K562 (cell line): ENCODE results near the gene NCOA3. TPM values are rescaled to one million over a fixed set of nuclear protein-coding genes. Genes with fewer than 3 reads are reported as not detected.
A peak's percentile ranks its signal among the peaks of the same experiment; 100 is the strongest.

Experiments used
- ATAC-seq: fragments of 200-7000 bp; cut with Tn5 transposase; 3 replicates; pipeline ENCODE4 v1.9.1; 2020; ENCODE audit warnings: moderate library complexity
- BruUV-seq: library from RNA; stranded (reverse); fragments of 400-500 nt; replicated peaks from 2 replicates; lab custom pipeline; 2021; lab: Mats Ljungman, UMichigan
- CTCF ChIA-PET: fragments of 300-600 bp; formaldehyde crosslinking; extraction: SDS; loops from one replicate; lab custom pipeline; 2021; ENCODE audit warnings: low intra/inter-chr PET ratio; lab: Yijun Ruan, JAX
- POLR2A ChIA-PET: fragments of 300-600, 350-650 bp; sonication (Branson Sonifier 250); formaldehyde crosslinking; extraction: SDS; loops from one replicate; lab custom pipeline; 2021; ENCODE audit warnings: antibody characterized with exemption, inconsistent platforms; lab: Yijun Ruan, JAX
- DNase-seq, 4 experiments: peaks; one replicate each; pipeline versions ENCODE4 v3.0.0 to v3.0.0-alpha.2; 2011 to 2018; ENCODE audit warnings: low spot score in 3 of 4, mixed read lengths in 3 of 4; ENCODE audit errors: extremely low read depth in 1 of 4
- FAIRE-seq: peaks from 2 replicates; lab custom pipeline; 2011; peaks lifted over from hg19 to GRCh38; lab: Jason Lieb, UNC
- H2AFZ ChIP-seq: 2 replicates; pipeline ENCODE4 v1.6.0; 2011; ENCODE audit warnings: low read depth, low read length, control low read depth, inconsistent platforms
- H3K27ac ChIP-seq: fragments of 200-600 bp; 3 replicates; pipeline ENCODE4 v1.8.0; 2011; ENCODE audit warnings: low read depth, mild to moderate bottlenecking, control low read depth, inconsistent platforms, low read length, moderate library complexity, mixed read lengths; ENCODE audit errors: extremely low read depth
- H3K27me3 ChIP-seq, 2 experiments: fragments of 300-600 bp in 1 of 2; 2 replicates in 1 of 2; 3 replicates in 1 of 2; pipeline versions ENCODE4 v1.6.0 to v1.8.0; 2011; ENCODE audit warnings: inconsistent platforms in 2 of 2, low read length in 2 of 2, mild to moderate bottlenecking in 1 of 2, mixed read lengths in 1 of 2, moderate library complexity in 1 of 2; ENCODE audit not compliant: control insufficient read depth in 2 of 2, insufficient read depth in 2 of 2
- H3K36me3 ChIP-seq: fragments of 300-600 bp; 3 replicates; pipeline ENCODE4 v1.8.0; 2011; ENCODE audit warnings: mild to moderate bottlenecking, low read length, inconsistent platforms; ENCODE audit not compliant: control insufficient read depth, insufficient read depth
- H3K4me1 ChIP-seq, 2 experiments: fragments of 200-600 bp in 1 of 2; replicated peaks in 1 of 2; 2 replicates in 1 of 2; 3 replicates in 1 of 2; pipeline versions ENCODE4 v1.5.1 to v1.8.0; 2011; ENCODE audit warnings: inconsistent platforms in 2 of 2, low read length in 2 of 2, mild to moderate bottlenecking in 1 of 2, mixed read lengths in 1 of 2, moderate library complexity in 1 of 2; ENCODE audit not compliant: control insufficient read depth in 2 of 2, insufficient read depth in 2 of 2
- H3K4me2 ChIP-seq: 2 replicates; pipeline ENCODE4 v1.6.1; 2011; ENCODE audit warnings: low read length, control low read depth, inconsistent platforms, mixed read lengths; ENCODE audit not compliant: insufficient read depth
- H3K4me3 ChIP-seq: fragments of 200-600 bp; sonication (generic), shearing (Covaris generic); 2 replicates; pipeline ENCODE4 v1.5.1; 2016; ENCODE audit warnings: control low read depth, inconsistent platforms
- H3K79me2 ChIP-seq: fragments of 200-600 bp; 3 replicates; pipeline ENCODE4 v1.8.0; 2011; ENCODE audit warnings: low read length, inconsistent platforms; ENCODE audit not compliant: control insufficient read depth, insufficient read depth
- H3K9ac ChIP-seq, 2 experiments: 2 replicates each; pipeline versions ENCODE4 v1.6.0 to v1.6.1; 2011; ENCODE audit warnings: low read depth in 2 of 2, low read length in 2 of 2, control low read depth in 1 of 2, inconsistent platforms in 1 of 2, mild to moderate bottlenecking in 1 of 2, mixed read lengths in 1 of 2; ENCODE audit not compliant: insufficient read depth in 1 of 2
- H3K9me1 ChIP-seq: one replicate; pipeline ENCODE4 v1.6.0; 2011; ENCODE audit warnings: inconsistent platforms, mild to moderate bottlenecking, low read length, moderate library complexity; ENCODE audit not compliant: control insufficient read depth, insufficient read depth
- H3K9me3 ChIP-seq: replicated peaks from 2 replicates; pipeline ENCODE4 v1.5.1; 2011; ENCODE audit warnings: low read depth, low read length, inconsistent platforms; ENCODE audit not compliant: control insufficient read depth, insufficient read depth
- H4K20me1 ChIP-seq: replicated peaks from 2 replicates; pipeline ENCODE4 v1.6.1; 2011; ENCODE audit warnings: low read length, inconsistent platforms, mixed read lengths; ENCODE audit not compliant: control insufficient read depth, insufficient read depth
- ARID3A ChIP-seq: IDR thresholded peaks from 2 replicates; pipeline ENCODE4 v1.6.1; 2012; ENCODE audit warnings: low read depth, low read length, improper control_type of control experiment, borderline replicate concordance
- CREM ChIP-seq: IDR thresholded peaks from 2 replicates; pipeline ENCODE4 v1.6.1; 2014; ENCODE audit warnings: antibody characterized with exemption, low read depth
- E4F1 ChIP-seq: fragments of 250-450 bp; sonication (Bioruptor Pico); IDR thresholded peaks from 2 replicates; pipeline ENCODE4 v1.5.0; 2021; ENCODE audit warnings: mild to moderate bottlenecking, borderline replicate concordance
- EP300 ChIP-seq: IDR thresholded peaks from 2 replicates; pipeline ENCODE4 v1.6.1; 2012; ENCODE audit warnings: low read length, improper control_type of control experiment
- GABPA ChIP-seq: fragments of 200-800 bp; sonication (Bioruptor generic); conservative IDR thresholded peaks from 2 replicates; pipeline ENCODE4 v1.6.1; 2016; ENCODE audit warnings: low read depth, missing genetic modification characterization, missing compliant biosample characterization
- KDM2B ChIP-seq: fragments of 250-450 bp; sonication (Bioruptor Pico); IDR thresholded peaks from 2 replicates; pipeline ENCODE4 v1.8.0; 2021; ENCODE audit warnings: mild to moderate bottlenecking, moderate library complexity
- POLR2B ChIP-seq: fragments of 450-650 bp; IDR thresholded peaks from 2 replicates; pipeline ENCODE4 v1.6.1; 2018; ENCODE audit warnings: low read depth; ENCODE audit not compliant: partially characterized antibody
- YY1 ChIP-seq, 3 experiments: IDR thresholded peaks; 2 replicates each; pipeline ENCODE4 v1.6.1; 2011; ENCODE audit warnings: low read length in 2 of 3, mild to moderate bottlenecking in 2 of 3, moderate library complexity in 2 of 3, borderline replicate concordance in 1 of 3, control low read depth in 1 of 3, low read depth in 1 of 3; ENCODE audit not compliant: insufficient read depth in 3 of 3, insufficient replicate concordance in 2 of 3, control insufficient read depth in 1 of 3, insufficient read length in 1 of 3; ENCODE audit errors: extremely low read depth in 1 of 3
- ZBTB11 ChIP-seq, 3 experiments: fragments of 200-800 bp in 1 of 3; fragments of 250-450 bp in 1 of 3; fragments of 450-650 bp in 1 of 3; sonication (Bioruptor Pico) in 1 of 3; sonication (Bioruptor generic) in 1 of 3; formaldehyde crosslinking in 1 of 3; IDR thresholded peaks; 2 replicates each; pipeline versions ENCODE4 v1.6.1 to v1.8.0; 2016 to 2022; ENCODE audit warnings: mild to moderate bottlenecking in 2 of 3, missing genetic modification characterization in 2 of 3, missing compliant biosample characterization in 1 of 3, moderate library complexity in 1 of 3
- ZNF197 ChIP-seq: fragments of 200-800 bp; sonication (Bioruptor generic); IDR thresholded peaks from 2 replicates; pipeline ENCODE4 v1.6.1; 2016; ENCODE audit warnings: low read depth, missing genetic modification characterization, missing compliant biosample characterization
- WGBS: fragments of 100-300 bp; shearing (Covaris generic); methylation state at CpG from one replicate; pipeline ENCODE4 v1.1.6; 2016; ENCODE audit warnings: low coverage, mixed read lengths; ENCODE audit not compliant: insufficient coverage; ENCODE audit errors: missing lambda C conversion rate; 5-methylcytosine and 5-hydroxymethylcytosine counted together
- in situ Hi-C: fragments of 300-500 bp; cut with MboI; formaldehyde crosslinking; loops from 4 replicates; pipeline ENCODE4 v1.15.0; 2018; ENCODE audit warnings: inconsistent platforms, mixed read lengths
- intact Hi-C: fragments of 100-400 bp; cut with micrococcal nuclease; formaldehyde crosslinking; loops from 2 replicates; pipeline ENCODE4 v1.14.2; 2022
- polyA plus RNA-seq, 8 experiments: library from polyadenylated mRNA; depleted of rRNA in 4 of 8; stranded (reverse) in 5 of 8; unstranded in 3 of 8; fragments of >200 nt; fragmentation: Nextera tagmentation in 2 of 8; fragmentation: Illumina TruSeq in 1 of 8; extraction: Ambion mirVana in 2 of 8; extraction: Trizol in 1 of 8; gene quantifications; 2 replicates each; pipeline versions ENCODE4 v1.2.1 to v1.2.3, GENCODE V29; 2011 to 2014; ENCODE audit warnings: inconsistent platforms in 1 of 8, missing spikeins in 1 of 8
- total RNA-seq, 7 experiments: library from RNA; depleted of rRNA in 6 of 7; stranded (reverse); fragments of >200 nt in 6 of 7; fragmentation: Illumina TruSeq in 2 of 7; extraction: Trizol in 2 of 7; gene quantifications; 2 replicates each; pipeline versions ENCODE4 v1.2.1 to v1.2.3, GENCODE V29; 2011 to 2021; ENCODE audit warnings: low replicate concordance in 1 of 7

The NCOA3 gene
- total and polyA plus RNA-seq, 9 of the 15 experiments (the other 6 are each of a cell fraction or from before 2014, with no cell fraction given) = 3.2 to 24.3 (median 14.4) TPM

GRCh38 chr20:47574616-47575364, 73.1 kb downstream of the NCOA3 start:
- H3K4me3 ChIP-seq = no peak overlapping the region
- H3K79me2 ChIP-seq = peaks cover 62% of the 10 kb centered on the region
- FAIRE-seq = no peak
- H3K9me3 ChIP-seq = no peaks in the 10 kb centered on the region
- DNase-seq = peak in 2 of 4 experiments; percentile 27 to 57
- H3K27me3 ChIP-seq = no peaks in the 10 kb centered on the region
- H3K9me1 ChIP-seq = no peaks in the 10 kb centered on the region
- peak overlapping the region; percentile 11 for H2AFZ ChIP-seq
- POLR2A ChIA-PET = interaction anchor here (0.6 to 1.3 kb wide), 3 partner anchors 9 to 161 kb away, joined by 3 to 9 read pairs (median 3); no protein-coding TSS in a partner anchor
- no TSS peak for BruUV-seq
- no peaks in the 10 kb centered on the region for H4K20me1 ChIP-seq
- in situ Hi-C loops = no loop called here
- CTCF ChIA-PET = no interaction called here
- peak overlapping the region in 1 of 2 experiments; percentile 67; a peak in 1 of 4 replicates for H3K9ac ChIP-seq
- peak overlapping the region; percentile 83; the same call in 2 of the 3 replicates for H3K27ac ChIP-seq
- peak; percentile 49 for ATAC-seq
- peaks cover 2 to 33% of the 10 kb centered on the region in 2 experiments; a peak in 4 of 5 replicates for H3K4me1 ChIP-seq
- no peaks in the 10 kb centered on the region for H3K36me3 ChIP-seq
- 58% methylated on average over 4 of the region's 4 CpGs for whole genome bisulfite sequencing
- intact Hi-C loops = loop anchor here (2.0 kb wide), 2 partner anchors 32 to 72 kb away; no protein-coding TSS in a partner anchor
- peak overlapping the region; percentile 30; the same call in 1 of the 2 replicates for H3K4me2 ChIP-seq
- TF ChIP-seq GABPA (tag) = 0 out of 2 replicates have a peak, but pooled peaks have one; percentile 8
- peak in 1 of 3 experiments; percentile 80; a peak in 2 of 6 replicates for TF ChIP-seq ZBTB11 (CRISPR knock-in tag; IDR thresholded peaks at IDR 0.05)
- TF ChIP-seq EP300 = no peak
- 0 out of 2 replicates have a peak, but pooled peaks have one; percentile 33 for TF ChIP-seq ZNF197
- no peak for TF ChIP-seq E4F1 (CRISPR knock-in tag)
- no peak for TF ChIP-seq POLR2B
- no peak for TF ChIP-seq KDM2B (CRISPR knock-in tag)
- TF ChIP-seq YY1 (IDR thresholded peaks at IDR 0.05; ENCODE audit: borderline replicate concordance in 1 of 3, control insufficient read depth in 1 of 3, extremely low read depth in 1 of 3, insufficient read depth in 3 of 3, insufficient read length in 1 of 3, insufficient replicate concordance in 2 of 3, low read depth in 1 of 3, low read length in 2 of 3) = peak in 2 of 3 experiments; percentile 63 to 69
- no peak; the same call in 1 of the 2 replicates for TF ChIP-seq ARID3A
- no peak for TF ChIP-seq CREM
